Body of pancreas (tissue), 4 donors: ENCODE measurements around the gene POLR3G.

ENCODE experiments used
- POLR2A ChIP-seq, 3 donors: fragments of 450-650 bp; IDR thresholded peaks; one replicate each; pipeline ENCODE4 v1.6.1; 2016; ENCODE audit warnings: antibody characterized with exemption in 3 of 3, mild to moderate bottlenecking in 2 of 3
- TF ChIP-seq, protein P1 (sequence below), 7 experiments: fragments of 450-650 bp in 4 of 7; fragments of 200-600 bp in 3 of 7; sonication (generic) in 3 of 7; IDR thresholded peaks; one replicate each; pipeline ENCODE4 v1.5.1; 2016 to 2019; ENCODE audit warnings: antibody characterized with exemption in 7 of 7

DNA sequence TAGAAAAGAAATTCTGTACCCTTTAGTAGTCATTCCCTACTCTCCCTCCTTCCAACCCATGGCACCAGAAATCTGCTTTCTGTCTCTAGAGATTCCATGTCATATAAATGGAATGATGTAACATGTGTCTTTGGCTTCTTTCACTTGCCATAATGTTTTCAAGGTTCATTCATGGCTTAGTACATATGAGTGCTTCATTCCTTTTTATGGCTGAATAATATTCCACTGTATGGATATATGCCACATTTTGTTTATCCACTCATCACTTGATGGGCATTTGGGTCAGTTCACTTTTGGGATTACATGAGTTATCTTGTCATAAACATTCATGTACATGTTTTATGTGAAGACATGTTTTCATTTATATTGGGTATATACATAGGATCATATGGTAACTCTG is 19.4 kb downstream of the POLR3G start:
- TF ChIP-seq, protein P1, sequence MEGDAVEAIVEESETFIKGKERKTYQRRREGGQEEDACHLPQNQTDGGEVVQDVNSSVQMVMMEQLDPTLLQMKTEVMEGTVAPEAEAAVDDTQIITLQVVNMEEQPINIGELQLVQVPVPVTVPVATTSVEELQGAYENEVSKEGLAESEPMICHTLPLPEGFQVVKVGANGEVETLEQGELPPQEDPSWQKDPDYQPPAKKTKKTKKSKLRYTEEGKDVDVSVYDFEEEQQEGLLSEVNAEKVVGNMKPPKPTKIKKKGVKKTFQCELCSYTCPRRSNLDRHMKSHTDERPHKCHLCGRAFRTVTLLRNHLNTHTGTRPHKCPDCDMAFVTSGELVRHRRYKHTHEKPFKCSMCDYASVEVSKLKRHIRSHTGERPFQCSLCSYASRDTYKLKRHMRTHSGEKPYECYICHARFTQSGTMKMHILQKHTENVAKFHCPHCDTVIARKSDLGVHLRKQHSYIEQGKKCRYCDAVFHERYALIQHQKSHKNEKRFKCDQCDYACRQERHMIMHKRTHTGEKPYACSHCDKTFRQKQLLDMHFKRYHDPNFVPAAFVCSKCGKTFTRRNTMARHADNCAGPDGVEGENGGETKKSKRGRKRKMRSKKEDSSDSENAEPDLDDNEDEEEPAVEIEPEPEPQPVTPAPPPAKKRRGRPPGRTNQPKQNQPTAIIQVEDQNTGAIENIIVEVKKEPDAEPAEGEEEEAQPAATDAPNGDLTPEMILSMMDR (IDR thresholded peaks at IDR 0.05), result no peak
- no peak for TF ChIP-seq POLR2A (IDR thresholded peaks at IDR 0.05)
